BLaER1 (cell line): ENCODE results near the gene CCDC32.
A peak's percentile ranks its signal among the peaks of the same experiment; 100 is the strongest.

Experiments
- H3K27ac ChIP-seq: shearing (Covaris generic); formaldehyde crosslinking; 2 replicates; pipeline ENCODE4 v1.8.1; 2022
- H3K27me3 ChIP-seq: shearing (Covaris generic); formaldehyde crosslinking; 2 replicates; pipeline ENCODE4 v1.8.1; 2022
- H3K36me3 ChIP-seq: shearing (Covaris generic); formaldehyde crosslinking; 2 replicates; pipeline ENCODE4 v1.8.1; 2022
- H3K4me1 ChIP-seq: shearing (Covaris generic); formaldehyde crosslinking; 2 replicates; pipeline ENCODE4 v1.8.1; 2022
- H3K4me2 ChIP-seq: shearing (Covaris generic); formaldehyde crosslinking; 2 replicates; pipeline ENCODE4 v1.8.1; 2022
- H3K4me3 ChIP-seq: shearing (Covaris generic); formaldehyde crosslinking; 2 replicates; pipeline ENCODE4 v1.8.1; 2022
- H3K9ac ChIP-seq: shearing (Covaris generic); formaldehyde crosslinking; 2 replicates; pipeline ENCODE4 v1.8.1; 2022
- H3K9me3 ChIP-seq: shearing (Covaris generic); formaldehyde crosslinking; 2 replicates; pipeline ENCODE4 v1.8.1; 2022
- H4K20me1 ChIP-seq: shearing (Covaris generic); formaldehyde crosslinking; 2 replicates; pipeline ENCODE4 v1.8.1; 2022
- Cebpa-rat ChIP-seq: shearing (Covaris generic); IDR thresholded peaks from 2 replicates; pipeline ENCODE4 v1.8.1; 2022

Gene CCDC32, protein sequence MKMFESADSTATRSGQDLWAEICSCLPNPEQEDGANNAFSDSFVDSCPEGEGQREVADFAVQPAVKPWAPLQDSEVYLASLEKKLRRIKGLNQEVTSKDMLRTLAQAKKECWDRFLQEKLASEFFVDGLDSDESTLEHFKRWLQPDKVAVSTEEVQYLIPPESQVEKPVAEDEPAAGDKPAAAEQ

DNA sequence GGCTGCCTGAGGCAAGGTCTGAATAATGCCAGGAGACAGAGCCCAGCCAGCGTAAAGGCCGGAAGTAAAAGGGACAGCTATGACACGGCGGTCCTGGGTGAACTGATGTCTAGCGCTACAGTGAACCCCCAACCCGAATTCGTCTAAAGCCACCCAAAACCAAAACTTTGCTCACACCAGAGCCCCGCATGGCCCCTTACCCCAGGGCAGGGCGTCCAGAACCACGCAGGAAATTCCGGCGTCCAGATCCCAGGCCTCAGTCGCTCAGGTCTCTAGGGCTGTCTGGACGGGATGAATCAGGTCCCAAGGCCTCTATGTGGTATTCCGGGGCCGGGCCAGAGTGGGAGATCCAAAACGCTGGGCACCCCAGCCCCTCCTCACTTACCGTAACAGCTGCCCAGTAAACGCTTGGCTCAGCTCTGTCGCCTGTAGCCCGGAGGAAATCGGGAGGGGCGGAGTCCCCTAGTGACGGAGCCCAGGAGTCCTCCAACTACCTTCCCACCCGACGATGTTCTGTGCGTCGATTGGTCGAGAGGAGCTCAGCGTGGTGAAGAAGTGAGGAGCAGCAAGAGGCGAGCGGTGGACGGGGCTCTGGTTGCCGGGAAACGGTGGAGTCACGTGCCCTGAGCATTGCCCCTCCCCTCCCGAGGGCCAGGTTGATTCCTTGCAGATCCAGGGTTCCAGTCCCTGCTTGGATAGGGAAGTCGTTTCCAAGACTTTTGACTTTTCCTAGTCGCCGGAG is at the start of gene CCDC32:
Gene CCDC32 (minus strand): TSS at position 452 of the 742 bp plus-strand sequence. CDS start 2,027 bp downstream, outside the sequence.
- no peak for TF ChIP-seq Cebpa-rat
- H3K4me3 ChIP-seq, result peak within 1 kb of the TSS; percentile 86
- no peaks in the 10 kb centered on the region for H3K9me3 ChIP-seq
- H3K9ac ChIP-seq, result peak within 1 kb of the TSS; percentile 81
- peak within 1 kb of the TSS; percentile 76 for H3K27ac ChIP-seq
- H3K27me3 ChIP-seq, result no peaks in the 10 kb centered on the region
- peaks cover 22% of the 10 kb centered on the region for H3K36me3 ChIP-seq
- peaks cover 5% of the 10 kb centered on the region for H4K20me1 ChIP-seq
- peak within 1 kb of the TSS; percentile 91 for H3K4me2 ChIP-seq
- peaks cover 46% of the 10 kb centered on the region for H3K4me1 ChIP-seq

DNA sequence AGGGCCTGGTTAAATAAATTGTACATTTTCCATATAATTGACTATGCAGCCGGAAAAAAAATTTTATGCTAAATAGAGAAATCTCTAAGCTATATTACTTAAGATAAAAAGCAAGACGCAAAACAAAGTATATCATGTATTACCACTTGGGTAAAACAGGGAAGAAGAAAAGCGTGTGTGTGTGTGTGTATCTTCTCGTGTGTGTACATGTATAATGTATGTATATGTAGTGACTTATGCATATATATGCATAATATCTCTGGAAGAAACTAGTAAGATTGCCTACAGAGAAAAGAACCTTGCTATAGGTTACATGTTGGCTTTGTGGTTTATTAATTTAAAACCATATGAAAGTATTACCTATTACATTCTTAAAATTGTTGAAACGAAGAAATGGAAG is 48.2 kb upstream of the CCDC32 start:
- Histone ChIP-seq H3K4me1 (no peaks in the 10 kb centered on the region), H3K36me3 (peaks cover 89% of the 10 kb centered on the region)

DNA sequence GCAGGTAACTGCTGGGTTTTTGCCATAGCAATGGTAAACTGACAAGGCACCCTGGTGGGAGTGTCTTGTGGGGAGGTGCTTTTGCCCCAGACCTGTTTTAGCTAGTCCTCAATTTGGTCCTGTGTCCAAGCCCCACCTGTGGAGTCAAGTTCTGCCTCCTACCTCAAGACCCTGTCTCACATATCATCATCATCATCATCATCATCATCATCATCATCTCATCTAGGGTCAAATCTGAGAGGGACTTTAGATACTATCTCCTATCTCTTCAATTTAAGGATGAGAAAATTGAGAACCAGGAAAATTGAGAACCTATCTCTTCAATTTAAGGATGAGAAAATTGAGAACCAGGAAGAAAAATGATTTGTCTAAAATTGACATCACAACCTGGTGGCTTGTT is 39.1 kb upstream of the CCDC32 start:
- Histone ChIP-seq H3K4me2 (no peak overlapping the region), H3K27ac (no peak overlapping the region)
- TF ChIP-seq Cebpa-rat, result no peak

More for the DNA sequence above, 48.2 kb upstream of the CCDC32 start:
- Histone ChIP-seq H4K20me1 (no peaks in the 10 kb centered on the region), H3K4me2 (no peak overlapping the region), H3K27ac (no peak overlapping the region), H3K9me3 (no peaks in the 10 kb centered on the region), H3K9ac (no peak overlapping the region), H3K4me3 (no peak overlapping the region), H3K27me3 (no peaks in the 10 kb centered on the region)
- no peak for TF ChIP-seq Cebpa-rat

DNA sequence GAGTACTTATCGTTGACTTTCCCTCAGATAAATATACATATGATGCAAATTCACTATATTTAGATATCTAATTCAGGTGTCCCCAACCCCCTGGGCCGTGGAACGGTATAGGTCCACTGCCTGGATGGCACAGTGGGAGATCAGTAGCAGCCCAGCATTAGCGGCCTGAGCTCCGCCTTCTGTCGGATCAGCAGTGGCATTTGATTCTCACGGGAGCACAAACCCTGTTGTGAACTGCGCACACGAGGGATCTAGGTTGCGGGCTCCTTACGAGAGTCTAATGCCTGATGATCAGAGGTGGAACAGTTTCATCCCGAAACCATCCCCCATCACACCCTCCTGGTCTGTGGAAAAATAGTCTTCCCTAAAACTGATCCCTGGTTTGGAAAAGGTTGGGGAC is 36.1 kb upstream of the CCDC32 start:
- Histone ChIP-seq H3K27ac (no peak overlapping the region), H3K9ac (no peak overlapping the region), H3K9me3 (peaks cover 11% of the 10 kb centered on the region; the same call in 1 of the 2 replicates), H3K36me3 (peaks cover 59% of the 10 kb centered on the region), H4K20me1 (peaks cover 12% of the 10 kb centered on the region; the same call in 1 of the 2 replicates), H3K4me2 (no peak overlapping the region), H3K27me3 (no peaks in the 10 kb centered on the region), H3K4me1 (peaks cover 9% of the 10 kb centered on the region), H3K4me3 (no peak overlapping the region)
- TF ChIP-seq Cebpa-rat, result no peak

More for the DNA sequence above, 39.1 kb upstream of the CCDC32 start:
- Histone ChIP-seq H3K4me1 (no peaks in the 10 kb centered on the region), H3K9ac (no peak overlapping the region), H4K20me1 (peaks cover 12% of the 10 kb centered on the region; the same call in 1 of the 2 replicates), H3K9me3 (peaks cover 11% of the 10 kb centered on the region; the same call in 1 of the 2 replicates), H3K27me3 (no peaks in the 10 kb centered on the region), H3K4me3 (no peak overlapping the region), H3K36me3 (peaks cover 79% of the 10 kb centered on the region)

DNA sequence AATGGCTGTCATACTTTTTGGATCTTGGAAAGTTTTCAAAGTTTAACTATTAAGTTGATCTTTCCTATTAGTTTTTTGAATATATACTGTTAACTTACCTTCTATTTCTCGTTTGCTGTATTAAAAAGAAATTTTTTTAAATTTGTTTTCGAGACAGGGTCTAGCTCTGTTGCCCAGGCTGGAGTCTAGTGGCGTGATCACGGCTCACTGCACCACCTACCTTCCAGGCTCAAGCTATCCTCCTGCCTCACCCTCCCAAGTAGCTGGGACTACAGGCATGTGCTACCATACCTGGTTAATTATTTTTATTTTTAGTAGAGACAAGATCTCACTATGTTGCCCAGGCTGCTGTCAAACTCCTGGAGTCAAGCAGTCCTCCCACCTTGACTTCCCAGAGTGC is 33.8 kb upstream of the CCDC32 start:
- H3K9ac ChIP-seq, result no peak overlapping the region
- H3K27me3 ChIP-seq, result no peaks in the 10 kb centered on the region
- H3K4me2 ChIP-seq, result no peak overlapping the region
- no peak overlapping the region for H3K27ac ChIP-seq
- peaks cover 37% of the 10 kb centered on the region for H3K36me3 ChIP-seq
- peaks cover 11% of the 10 kb centered on the region; the same call in 1 of the 2 replicates for H3K9me3 ChIP-seq
- peaks cover 20% of the 10 kb centered on the region for H3K4me1 ChIP-seq
- no peak for TF ChIP-seq Cebpa-rat
- peaks cover 5% of the 10 kb centered on the region; the same call in 1 of the 2 replicates for H4K20me1 ChIP-seq
- no peak overlapping the region for H3K4me3 ChIP-seq

DNA sequence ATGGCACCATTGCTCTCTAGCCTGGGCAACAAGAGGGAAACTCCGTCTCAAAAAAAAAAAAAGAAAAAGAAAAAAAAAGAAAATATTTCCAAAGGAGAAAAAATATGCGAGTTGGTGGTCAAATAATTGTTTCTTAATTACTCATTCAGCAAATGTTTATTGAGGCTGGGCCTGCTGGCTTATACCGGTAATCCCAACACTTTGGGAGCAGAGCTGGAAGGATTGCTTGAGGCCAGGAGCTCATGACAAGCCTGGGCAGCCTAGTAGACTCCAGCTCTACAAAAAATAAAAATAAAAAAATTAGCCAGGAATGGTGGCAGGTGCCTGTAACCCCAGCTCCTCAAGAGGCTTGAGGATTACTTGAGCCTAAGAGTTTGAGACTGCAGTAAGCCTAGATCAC is 33.3 kb upstream of the CCDC32 start:
- no peak overlapping the region for H3K4me2 ChIP-seq
- no peaks in the 10 kb centered on the region for H4K20me1 ChIP-seq
- H3K27me3 ChIP-seq, result no peaks in the 10 kb centered on the region
- H3K4me3 ChIP-seq, result no peak overlapping the region
- no peak for TF ChIP-seq Cebpa-rat
- H3K9ac ChIP-seq, result no peak overlapping the region
- H3K4me1 ChIP-seq, result peaks cover 24% of the 10 kb centered on the region
- H3K9me3 ChIP-seq, result peaks cover 11% of the 10 kb centered on the region; the same call in 1 of the 2 replicates
- peaks cover 32% of the 10 kb centered on the region for H3K36me3 ChIP-seq
- no peak overlapping the region for H3K27ac ChIP-seq

DNA sequence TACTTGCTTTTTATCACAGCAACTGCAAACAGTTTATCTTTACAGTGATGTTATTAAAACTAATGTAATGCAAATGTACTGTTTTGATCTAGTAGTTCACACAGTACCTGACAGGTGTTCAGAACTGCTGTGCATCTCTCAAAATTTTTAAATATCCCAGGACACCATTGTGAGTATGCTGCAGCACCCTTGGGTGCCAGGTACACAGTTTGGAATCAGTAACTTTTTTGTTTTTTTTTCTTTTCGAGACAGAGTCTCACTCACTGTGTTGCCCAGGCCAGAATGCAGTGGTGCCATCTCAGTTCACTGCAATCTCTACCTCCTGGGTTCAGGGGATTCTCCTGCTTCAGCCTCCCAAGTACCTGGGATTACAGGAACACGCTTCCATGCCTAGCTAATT is 32.2 kb upstream of the CCDC32 start:
- H3K4me2 ChIP-seq, result no peak overlapping the region
- TF ChIP-seq Cebpa-rat, result no peak
- H3K27ac ChIP-seq, result no peak overlapping the region

DNA sequence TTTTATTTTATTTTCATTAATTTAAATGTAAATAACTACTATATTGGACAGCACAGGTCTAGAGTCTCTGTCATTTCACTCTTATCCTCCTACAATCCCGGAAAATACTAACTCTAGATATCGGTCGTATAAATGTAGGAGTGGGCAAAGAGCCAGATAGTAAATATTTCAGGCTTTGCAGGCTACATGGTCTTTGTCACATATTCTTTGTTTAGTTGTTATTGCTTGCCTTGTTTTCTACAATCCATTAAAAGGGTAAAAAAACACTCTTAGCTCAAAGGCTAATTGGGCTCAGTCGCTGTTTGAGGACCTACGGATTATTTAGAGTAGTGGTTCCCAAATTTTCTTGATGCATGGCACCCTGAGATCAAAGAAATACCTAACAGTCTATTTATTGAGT is 30.9 kb upstream of the CCDC32 start:
- H3K27me3 ChIP-seq, result no peaks in the 10 kb centered on the region
- H3K36me3 ChIP-seq, result peaks cover 16% of the 10 kb centered on the region
- no peaks in the 10 kb centered on the region for H4K20me1 ChIP-seq
- peak overlapping the region; percentile 85 for H3K4me2 ChIP-seq
- H3K4me3 ChIP-seq, result peak overlapping the region; percentile 83; the same call in 1 of the 2 replicates
- peaks cover 33% of the 10 kb centered on the region for H3K4me1 ChIP-seq
- 0 out of 2 replicates have a peak overlapping the region, but pooled peaks have one; percentile 90 for H3K9ac ChIP-seq
- H3K27ac ChIP-seq, result no peak overlapping the region
- H3K9me3 ChIP-seq, result 0 out of 2 replicates have a peak, but pooled peaks cover 3% of the 10 kb centered on the region
- no peak for TF ChIP-seq Cebpa-rat

More for the DNA sequence above, 32.2 kb upstream of the CCDC32 start:
- Histone ChIP-seq H3K4me1 (peaks cover 24% of the 10 kb centered on the region), H3K9ac (no peak overlapping the region), H3K36me3 (peaks cover 25% of the 10 kb centered on the region), H3K9me3 (peaks cover 11% of the 10 kb centered on the region; the same call in 1 of the 2 replicates), H3K4me3 (no peak overlapping the region), H3K27me3 (no peaks in the 10 kb centered on the region), H4K20me1 (no peaks in the 10 kb centered on the region)

DNA sequence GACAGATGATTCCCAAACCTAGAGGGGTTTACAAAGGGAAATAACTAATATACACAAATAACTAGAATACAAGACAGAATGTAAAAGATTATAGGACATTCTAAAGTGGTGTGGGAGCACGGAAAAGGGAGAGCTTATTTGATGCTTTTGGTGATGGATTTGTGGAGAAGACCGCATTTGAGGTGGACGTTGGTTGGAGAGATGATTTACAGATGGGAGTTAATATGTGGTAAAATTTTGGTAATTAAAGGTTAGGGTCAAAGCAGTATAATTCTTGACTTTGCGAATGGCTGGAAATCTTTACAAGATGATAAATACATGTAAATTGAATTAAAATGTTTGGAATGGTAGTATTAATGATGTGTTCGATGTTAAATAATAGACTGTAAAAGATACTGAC is 30.4 kb upstream of the CCDC32 start:
- H4K20me1 ChIP-seq, result no peaks in the 10 kb centered on the region
- H3K4me2 ChIP-seq, result peak overlapping the region; percentile 85
- H3K9ac ChIP-seq, result peak overlapping the region; percentile 90
- no peaks in the 10 kb centered on the region for H3K27me3 ChIP-seq
- TF ChIP-seq Cebpa-rat, result no peak
- no peaks in the 10 kb centered on the region for H3K9me3 ChIP-seq
- peak overlapping the region; percentile 83 for H3K4me3 ChIP-seq
- H3K36me3 ChIP-seq, result peaks cover 15% of the 10 kb centered on the region
- peak overlapping the region; percentile 7; the same call in 1 of the 2 replicates for H3K27ac ChIP-seq
- H3K4me1 ChIP-seq, result peaks cover 38% of the 10 kb centered on the region

DNA sequence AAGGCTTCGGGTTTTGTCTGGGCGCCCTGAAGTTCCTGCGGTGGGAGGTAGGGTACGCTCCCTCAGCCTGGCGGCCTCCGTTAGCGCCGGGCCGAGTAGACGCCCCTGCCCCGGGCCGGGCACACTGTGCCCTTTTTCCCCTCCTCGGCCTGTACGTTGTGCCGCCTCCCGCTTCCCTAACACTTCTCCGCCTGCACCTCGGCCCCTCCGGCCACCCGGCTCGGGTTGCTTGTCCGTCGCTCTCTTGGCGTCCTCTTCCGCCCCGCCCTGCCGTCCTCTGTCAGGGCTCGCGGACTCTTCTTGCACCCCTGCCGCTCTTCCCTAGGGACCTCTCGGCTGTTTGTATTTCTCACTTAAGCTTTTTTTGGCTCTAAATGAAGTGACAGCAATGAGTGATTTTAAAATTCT is 29.6 kb upstream of the CCDC32 start:
- peaks cover 14% of the 10 kb centered on the region for H3K36me3 ChIP-seq
- no peak for TF ChIP-seq Cebpa-rat
- H3K27ac ChIP-seq, result peak overlapping the region; percentile 94
- peak overlapping the region; percentile 83 for H3K4me3 ChIP-seq
- H3K4me1 ChIP-seq, result peaks cover 41% of the 10 kb centered on the region
- H3K9ac ChIP-seq, result peak overlapping the region; percentile 90
- H3K9me3 ChIP-seq, result no peaks in the 10 kb centered on the region
- peak overlapping the region; percentile 85 for H3K4me2 ChIP-seq
- H4K20me1 ChIP-seq, result no peaks in the 10 kb centered on the region
- H3K27me3 ChIP-seq, result no peaks in the 10 kb centered on the region
